OCI-LY1 (cell line): ENCODE measurements around the gene C1orf56.

ENCODE experiments used
- EZH2 ChIP-seq: fragments of 200-600 bp; sonication (generic), shearing (Covaris generic); IDR thresholded peaks from 2 replicates; pipeline ENCODE4 v1.8.0; 2017; ENCODE audit warnings: borderline replicate concordance, mixed run types, mild to moderate bottlenecking, antibody characterized with exemption, low read length, moderate library complexity, mixed read lengths
- TF ChIP-seq, protein P1 (sequence below): fragments of 200-600 bp; sonication (generic), shearing (Covaris generic); IDR thresholded peaks from 2 replicates; pipeline ENCODE4 v1.5.1; 2017; ENCODE audit warnings: mild to moderate bottlenecking, antibody characterized with exemption, low read length, moderate library complexity, mixed read lengths

DNA sequence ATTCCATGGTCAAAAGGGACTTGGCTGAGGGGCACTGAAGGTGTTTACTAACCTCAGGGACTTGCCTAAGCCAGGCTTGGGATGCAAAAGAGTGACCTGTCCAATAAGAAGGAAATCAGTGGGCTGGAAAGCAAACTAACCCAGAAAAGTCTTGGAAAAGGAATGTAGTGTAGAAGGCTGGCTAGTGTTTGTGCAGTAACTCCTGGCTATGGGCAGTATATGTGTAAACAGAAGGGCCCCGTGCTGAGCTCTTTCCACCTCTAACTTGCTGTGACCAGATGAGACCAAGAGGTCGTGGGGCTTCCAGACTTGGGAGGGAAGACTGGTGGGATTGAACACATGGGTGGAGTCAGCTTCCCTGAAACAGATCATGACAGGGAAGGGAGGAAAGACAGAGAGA, 44.9 kb upstream of the C1orf56 start:
- TF ChIP-seq, protein P1, sequence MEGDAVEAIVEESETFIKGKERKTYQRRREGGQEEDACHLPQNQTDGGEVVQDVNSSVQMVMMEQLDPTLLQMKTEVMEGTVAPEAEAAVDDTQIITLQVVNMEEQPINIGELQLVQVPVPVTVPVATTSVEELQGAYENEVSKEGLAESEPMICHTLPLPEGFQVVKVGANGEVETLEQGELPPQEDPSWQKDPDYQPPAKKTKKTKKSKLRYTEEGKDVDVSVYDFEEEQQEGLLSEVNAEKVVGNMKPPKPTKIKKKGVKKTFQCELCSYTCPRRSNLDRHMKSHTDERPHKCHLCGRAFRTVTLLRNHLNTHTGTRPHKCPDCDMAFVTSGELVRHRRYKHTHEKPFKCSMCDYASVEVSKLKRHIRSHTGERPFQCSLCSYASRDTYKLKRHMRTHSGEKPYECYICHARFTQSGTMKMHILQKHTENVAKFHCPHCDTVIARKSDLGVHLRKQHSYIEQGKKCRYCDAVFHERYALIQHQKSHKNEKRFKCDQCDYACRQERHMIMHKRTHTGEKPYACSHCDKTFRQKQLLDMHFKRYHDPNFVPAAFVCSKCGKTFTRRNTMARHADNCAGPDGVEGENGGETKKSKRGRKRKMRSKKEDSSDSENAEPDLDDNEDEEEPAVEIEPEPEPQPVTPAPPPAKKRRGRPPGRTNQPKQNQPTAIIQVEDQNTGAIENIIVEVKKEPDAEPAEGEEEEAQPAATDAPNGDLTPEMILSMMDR = no peak
- TF ChIP-seq EZH2 = no peak
